ENCODE results near the gene CDH26. TPM values are rescaled to one million over a fixed set of nuclear protein-coding genes. Genes with fewer than 3 reads are reported as not detected.

Gene CDH26
- total RNA-seq = 0.24 and 0.31 TPM in 2 replicates

DNA sequence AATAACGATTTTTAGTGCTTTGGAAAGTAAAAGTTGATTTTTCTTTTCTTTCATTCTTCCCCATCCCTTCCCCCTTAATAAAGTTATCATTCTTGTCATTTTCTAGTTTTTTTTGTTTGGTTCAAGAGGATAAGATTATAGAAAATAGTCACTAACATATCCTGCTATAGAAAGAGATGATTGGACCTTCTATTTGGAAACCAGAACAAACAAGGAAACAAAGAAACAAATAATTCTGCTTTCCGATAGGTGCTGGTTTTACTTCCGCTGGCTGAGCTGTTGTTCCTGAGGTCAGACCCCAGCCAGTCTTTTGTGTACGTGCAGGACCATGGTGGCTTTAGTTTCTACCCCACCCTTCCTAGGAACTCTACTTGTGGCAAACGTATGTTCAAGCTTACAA, at the start of gene CDH26:
TSS of gene CDH26 (plus strand) at position 301 of the 400 bp plus-strand sequence. CDS start 304 bp downstream, outside the sequence.

DNA sequence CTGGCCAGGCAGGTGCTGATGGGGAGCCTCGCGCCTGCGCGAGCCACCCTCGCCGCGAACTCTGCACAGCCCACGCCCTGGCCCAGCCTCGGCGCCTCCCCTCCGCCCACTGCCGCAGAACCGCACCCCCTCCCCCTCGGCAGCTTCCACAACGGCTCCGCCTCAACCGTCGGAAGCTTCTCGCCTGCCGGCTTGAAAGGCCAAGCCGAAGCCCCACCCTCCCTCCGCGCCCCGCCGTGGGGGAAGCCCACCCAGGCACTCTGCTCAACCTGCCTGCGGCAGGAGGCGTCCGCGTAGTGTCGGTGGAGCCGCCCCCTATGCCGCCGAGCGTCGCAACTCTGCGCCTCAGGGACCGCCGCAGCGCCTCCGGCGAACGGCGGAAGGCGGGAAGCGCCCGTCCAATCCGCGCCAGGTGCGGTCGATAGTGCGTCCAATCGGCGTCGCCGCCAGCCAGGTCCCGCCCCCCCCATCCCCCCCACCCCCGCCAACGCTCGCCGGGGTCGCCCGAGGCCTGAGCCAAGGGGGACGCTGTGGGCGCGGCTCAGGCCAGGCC, 24.9 kb upstream of the CDH26 start, which contains the start of gene SYCP2:
TSS of gene SYCP2 (minus strand) at position 342 of the 553 bp plus-strand sequence. CDS start 11,224 bp downstream, outside the sequence.

DNA sequence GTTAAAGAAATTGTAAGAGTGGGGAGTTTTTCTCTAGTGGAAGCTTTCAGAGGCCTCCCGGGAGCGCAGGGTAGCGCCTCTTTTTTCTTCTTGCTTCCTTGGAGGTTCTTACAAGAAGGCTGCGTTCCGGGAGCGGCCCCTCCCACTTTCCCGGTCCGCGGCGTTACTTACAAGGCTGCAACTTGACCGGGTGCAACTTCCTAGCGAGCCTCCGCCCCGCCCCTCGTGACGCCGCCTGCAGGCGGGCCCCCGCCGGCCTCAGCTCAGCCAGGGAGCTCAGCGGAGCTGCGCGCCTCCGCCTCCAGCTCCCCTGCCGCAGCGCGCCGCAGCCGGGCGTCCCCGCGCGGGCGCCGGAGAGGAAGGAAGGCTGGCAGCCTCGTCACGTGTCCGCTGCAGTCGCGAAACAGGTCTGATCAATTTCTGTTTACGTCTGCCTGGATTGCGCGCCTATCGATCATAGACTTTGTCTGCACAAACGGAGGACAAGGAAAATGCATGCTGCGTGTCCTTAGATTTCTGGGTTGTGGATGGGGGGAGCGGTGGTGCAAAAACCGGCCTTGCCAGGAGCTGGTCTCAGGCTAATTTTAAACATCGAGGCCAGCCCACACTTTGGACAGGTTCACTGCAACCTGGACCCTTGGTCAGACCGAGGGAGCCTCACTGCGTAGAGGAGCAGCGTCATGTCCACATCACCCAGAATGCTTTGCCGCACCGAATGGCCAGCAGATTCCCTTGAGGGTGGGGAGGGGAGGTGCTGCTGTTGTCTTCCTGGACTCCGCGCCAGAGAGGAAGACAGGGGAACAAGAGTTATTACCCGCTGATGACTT, 17.9 kb upstream of the CDH26 start, which contains the start of the genes FAM217B and PPP1R3D:
TSS of gene FAM217B (plus strand) at position 261 of the 827 bp plus-strand sequence. CDS start 3,555 bp downstream, outside the sequence.
TSS of gene PPP1R3D (minus strand) at position 177 of the 827 bp plus-strand sequence. CDS start 374 bp downstream, outside the sequence.

Other genes starting within 250 kb of the CDH26 start
- gene SYCP2, start 24.8 kb upstream of the CDH26 start, total RNA-seq = 0.12 and 0.20 TPM in 2 replicates
- gene PPP1R3D, start 18.1 kb upstream of the CDH26 start, total RNA-seq = 4.3 and 7.1 TPM in 2 replicates
- gene FAM217B, start 18.0 kb upstream of the CDH26 start, total RNA-seq = 4.1 and 8.7 TPM in 2 replicates